ENCODE measurements around the gene BLACAT1.

DNA sequence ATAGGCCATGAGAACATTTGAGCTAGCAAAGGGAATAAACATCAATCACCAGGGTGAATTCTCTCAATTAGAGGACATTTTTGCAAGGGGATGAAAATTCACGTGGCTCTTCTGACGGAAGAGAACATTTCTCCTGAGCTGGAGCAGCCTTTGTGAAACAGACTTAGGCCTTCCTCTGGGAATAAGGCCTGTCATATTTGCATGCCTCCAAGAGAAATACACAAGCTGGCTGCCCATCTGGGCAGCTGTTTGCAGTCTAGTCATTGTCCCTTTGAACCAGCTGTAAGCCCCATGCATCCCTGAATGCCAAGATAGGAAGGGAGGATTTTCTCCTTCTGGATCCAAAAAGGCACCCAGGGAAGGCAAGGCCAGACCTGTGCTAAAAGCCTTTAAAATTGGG is 39.5 kb downstream of the BLACAT1 start:
- TF ChIP-seq, protein P1, sequence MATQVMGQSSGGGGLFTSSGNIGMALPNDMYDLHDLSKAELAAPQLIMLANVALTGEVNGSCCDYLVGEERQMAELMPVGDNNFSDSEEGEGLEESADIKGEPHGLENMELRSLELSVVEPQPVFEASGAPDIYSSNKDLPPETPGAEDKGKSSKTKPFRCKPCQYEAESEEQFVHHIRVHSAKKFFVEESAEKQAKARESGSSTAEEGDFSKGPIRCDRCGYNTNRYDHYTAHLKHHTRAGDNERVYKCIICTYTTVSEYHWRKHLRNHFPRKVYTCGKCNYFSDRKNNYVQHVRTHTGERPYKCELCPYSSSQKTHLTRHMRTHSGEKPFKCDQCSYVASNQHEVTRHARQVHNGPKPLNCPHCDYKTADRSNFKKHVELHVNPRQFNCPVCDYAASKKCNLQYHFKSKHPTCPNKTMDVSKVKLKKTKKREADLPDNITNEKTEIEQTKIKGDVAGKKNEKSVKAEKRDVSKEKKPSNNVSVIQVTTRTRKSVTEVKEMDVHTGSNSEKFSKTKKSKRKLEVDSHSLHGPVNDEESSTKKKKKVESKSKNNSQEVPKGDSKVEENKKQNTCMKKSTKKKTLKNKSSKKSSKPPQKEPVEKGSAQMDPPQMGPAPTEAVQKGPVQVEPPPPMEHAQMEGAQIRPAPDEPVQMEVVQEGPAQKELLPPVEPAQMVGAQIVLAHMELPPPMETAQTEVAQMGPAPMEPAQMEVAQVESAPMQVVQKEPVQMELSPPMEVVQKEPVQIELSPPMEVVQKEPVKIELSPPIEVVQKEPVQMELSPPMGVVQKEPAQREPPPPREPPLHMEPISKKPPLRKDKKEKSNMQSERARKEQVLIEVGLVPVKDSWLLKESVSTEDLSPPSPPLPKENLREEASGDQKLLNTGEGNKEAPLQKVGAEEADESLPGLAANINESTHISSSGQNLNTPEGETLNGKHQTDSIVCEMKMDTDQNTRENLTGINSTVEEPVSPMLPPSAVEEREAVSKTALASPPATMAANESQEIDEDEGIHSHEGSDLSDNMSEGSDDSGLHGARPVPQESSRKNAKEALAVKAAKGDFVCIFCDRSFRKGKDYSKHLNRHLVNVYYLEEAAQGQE (IDR thresholded peaks at IDR 0.05; ENCODE audit: insufficient replicate concordance, low read depth): no peak
- TF ChIP-seq, protein P2, sequence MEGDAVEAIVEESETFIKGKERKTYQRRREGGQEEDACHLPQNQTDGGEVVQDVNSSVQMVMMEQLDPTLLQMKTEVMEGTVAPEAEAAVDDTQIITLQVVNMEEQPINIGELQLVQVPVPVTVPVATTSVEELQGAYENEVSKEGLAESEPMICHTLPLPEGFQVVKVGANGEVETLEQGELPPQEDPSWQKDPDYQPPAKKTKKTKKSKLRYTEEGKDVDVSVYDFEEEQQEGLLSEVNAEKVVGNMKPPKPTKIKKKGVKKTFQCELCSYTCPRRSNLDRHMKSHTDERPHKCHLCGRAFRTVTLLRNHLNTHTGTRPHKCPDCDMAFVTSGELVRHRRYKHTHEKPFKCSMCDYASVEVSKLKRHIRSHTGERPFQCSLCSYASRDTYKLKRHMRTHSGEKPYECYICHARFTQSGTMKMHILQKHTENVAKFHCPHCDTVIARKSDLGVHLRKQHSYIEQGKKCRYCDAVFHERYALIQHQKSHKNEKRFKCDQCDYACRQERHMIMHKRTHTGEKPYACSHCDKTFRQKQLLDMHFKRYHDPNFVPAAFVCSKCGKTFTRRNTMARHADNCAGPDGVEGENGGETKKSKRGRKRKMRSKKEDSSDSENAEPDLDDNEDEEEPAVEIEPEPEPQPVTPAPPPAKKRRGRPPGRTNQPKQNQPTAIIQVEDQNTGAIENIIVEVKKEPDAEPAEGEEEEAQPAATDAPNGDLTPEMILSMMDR (IDR thresholded peaks at IDR 0.05; ENCODE audit: insufficient read depth, low read length): no peak
- no peak for TF ChIP-seq GABPA (IDR thresholded peaks at IDR 0.05; ENCODE audit: low read depth)
- no peak for TF ChIP-seq POLR2AphosphoS5 (IDR thresholded peaks at IDR 0.05; ENCODE audit: low read depth)
- no peak for TF ChIP-seq SPI1 (IDR thresholded peaks at IDR 0.05; ENCODE audit: borderline replicate concordance, low read depth)

Data from HL-60 (cell line).